GM18502 (cell line): ENCODE measurements around the gene GRK1.
"Not testable (repeated sequence)": the region's sequence is repeated elsewhere in the genome, so short reads cannot be mapped to it uniquely, and the experiment has no call there.

Experiments used
- ATAC-seq: cut with Tn5 transposase; IDR thresholded peaks from one replicate; pipeline ENCODE4 v1.9.1; 2021; ENCODE audit warnings: mild to moderate bottlenecking; ENCODE audit not compliant: unreplicated experiment, poor library complexity

The GRK1 gene

GRCh38 chr13:113739527-113740285 is 72.7 kb downstream of the GRK1 start:
- ATAC-seq, result no peak

- ATAC-seq, result no peak
Measured at GRCh38 chr13:113740286-113740556, 73.2 kb downstream of the GRK1 start.

- no peak for ATAC-seq
Measured at GRCh38 chr13:113740661-113741060, 73.6 kb downstream of the GRK1 start.

- no peak for ATAC-seq
Measured at GRCh38 chr13:113741191-113741668, 74.2 kb downstream of the GRK1 start.

- no peak for ATAC-seq
Measured at GRCh38 chr13:113742000-113742441, 75.0 kb downstream of the GRK1 start.

- ATAC-seq, result no peak
Measured at GRCh38 chr13:113742445-113743120, 75.6 kb downstream of the GRK1 start.

GRCh38 chr13:113743366-113744195 is 76.6 kb downstream of the GRK1 start:
- no peak for ATAC-seq

- ATAC-seq, result no peak
Measured at GRCh38 chr13:113744197-113745000, 77.4 kb downstream of the GRK1 start.

GRCh38 chr13:113745059-113745458 is 78.0 kb downstream of the GRK1 start:
- no peak for ATAC-seq

- ATAC-seq, result not testable (repeated sequence)
Measured at GRCh38 chr13:113745500-113746142, 78.6 kb downstream of the GRK1 start.

- no peak for ATAC-seq
Measured at GRCh38 chr13:113746143-113746525, 79.1 kb downstream of the GRK1 start.

- no peak for ATAC-seq
Measured at GRCh38 chr13:113746671-113747070, 79.7 kb downstream of the GRK1 start.

- ATAC-seq, result no peak
Measured at GRCh38 chr13:113747291-113747833, 80.3 kb downstream of the GRK1 start.

GRCh38 chr13:113748101-113748861 is 81.3 kb downstream of the GRK1 start:
- no peak for ATAC-seq

GRCh38 chr13:113748862-113749451 is 81.9 kb downstream of the GRK1 start:
- ATAC-seq, result no peak

- no peak for ATAC-seq
Measured at GRCh38 chr13:113749507-113749906, 82.5 kb downstream of the GRK1 start.

GRCh38 chr13:113749967-113750366 is 82.9 kb downstream of the GRK1 start:
- no peak for ATAC-seq
